Fibroblast of gingiva (primary cell): ENCODE measurements around the gene CRB2.

Experiments
- DNase-seq: peaks from one replicate; pipeline ENCODE4 v3.0.0-alpha.2; 2011; ENCODE audit warnings: low read depth

Gene CRB2

GRCh38 chr9:123329329-123329955 lies 26.6 kb upstream of the CRB2 start:
- DNase-seq, result no peak

- DNase-seq, result no peak
These were observed 24.5 kb upstream of the CRB2 start for GRCh38 chr9:123331346-123332060.

GRCh38 chr9:123333058-123333669 lies 22.8 kb upstream of the CRB2 start:
- DNase-seq, result peak; percentile 32

GRCh38 chr9:123334639-123335038 lies 21.4 kb upstream of the CRB2 start:
- no peak for DNase-seq

GRCh38 chr9:123335193-123335985 lies 20.6 kb upstream of the CRB2 start:
- DNase-seq, result peak; percentile 55

GRCh38 chr9:123335986-123336329 lies 20.0 kb upstream of the CRB2 start:
- no peak for DNase-seq

GRCh38 chr9:123336449-123336848 lies 19.5 kb upstream of the CRB2 start:
- no peak for DNase-seq

- DNase-seq, result no peak
These were observed 19.0 kb upstream of the CRB2 start for GRCh38 chr9:123336959-123337358.

- no peak for DNase-seq
These were observed 18.0 kb upstream of the CRB2 start for GRCh38 chr9:123337971-123338370.

- no peak for DNase-seq
These were observed 17.0 kb upstream of the CRB2 start for GRCh38 chr9:123338710-123339665.

- DNase-seq, result no peak
These were observed 16.1 kb upstream of the CRB2 start for GRCh38 chr9:123339666-123340510.

GRCh38 chr9:123341816-123342215 lies 14.2 kb upstream of the CRB2 start:
- DNase-seq, result no peak

GRCh38 chr9:123342247-123342646 lies 13.8 kb upstream of the CRB2 start:
- no peak for DNase-seq

- no peak for DNase-seq
These were observed 12.4 kb upstream of the CRB2 start for GRCh38 chr9:123343443-123344191.

GRCh38 chr9:123344192-123344949 lies 11.6 kb upstream of the CRB2 start:
- DNase-seq, result no peak

GRCh38 chr9:123345567-123345955 lies 10.4 kb upstream of the CRB2 start:
- DNase-seq, result no peak

GRCh38 chr9:123346026-123346425 lies 10.0 kb upstream of the CRB2 start:
- no peak for DNase-seq

GRCh38 chr9:123346826-123347225 lies 9.2 kb upstream of the CRB2 start:
- no peak for DNase-seq
